ENCODE results near the gene ESR1.

DNA sequence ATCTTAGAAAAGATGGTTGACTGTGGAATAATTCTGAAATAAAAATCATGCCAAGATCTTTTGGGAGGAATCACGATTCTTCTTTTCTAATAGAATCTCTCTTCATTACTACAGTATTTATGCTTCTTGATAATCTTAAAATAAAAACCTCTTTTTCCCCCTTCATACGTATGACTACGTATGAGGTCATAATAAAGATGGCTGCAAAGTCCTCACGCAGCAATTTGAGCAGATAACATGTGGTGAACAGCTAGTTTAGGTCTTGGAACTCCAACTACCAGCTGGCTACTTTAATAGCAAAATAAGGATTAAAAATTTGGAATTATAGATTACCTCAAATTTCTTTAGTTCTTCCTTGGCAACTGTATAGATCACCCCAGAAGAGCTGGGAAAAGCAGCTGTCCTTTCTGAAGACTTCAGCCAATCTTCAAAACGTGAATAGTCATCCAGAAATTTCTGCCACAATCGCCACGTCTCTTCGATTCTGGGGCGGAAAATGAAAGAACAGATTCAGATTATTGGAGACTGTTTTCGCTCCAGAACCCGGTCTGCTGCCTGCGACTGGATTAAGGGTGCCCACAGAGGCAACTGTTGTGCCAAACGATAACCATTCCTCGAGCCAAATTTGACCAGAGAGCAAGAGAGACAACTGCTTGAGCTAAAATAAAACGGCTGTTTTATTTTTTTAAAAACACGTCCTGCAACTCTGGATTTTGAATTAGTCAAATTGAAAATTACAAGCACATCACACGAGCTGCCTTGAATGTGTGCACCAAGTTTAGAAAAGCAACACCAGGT lies 347.3 kb downstream of the ESR1 start:
- TF ChIP-seq, protein P1, sequence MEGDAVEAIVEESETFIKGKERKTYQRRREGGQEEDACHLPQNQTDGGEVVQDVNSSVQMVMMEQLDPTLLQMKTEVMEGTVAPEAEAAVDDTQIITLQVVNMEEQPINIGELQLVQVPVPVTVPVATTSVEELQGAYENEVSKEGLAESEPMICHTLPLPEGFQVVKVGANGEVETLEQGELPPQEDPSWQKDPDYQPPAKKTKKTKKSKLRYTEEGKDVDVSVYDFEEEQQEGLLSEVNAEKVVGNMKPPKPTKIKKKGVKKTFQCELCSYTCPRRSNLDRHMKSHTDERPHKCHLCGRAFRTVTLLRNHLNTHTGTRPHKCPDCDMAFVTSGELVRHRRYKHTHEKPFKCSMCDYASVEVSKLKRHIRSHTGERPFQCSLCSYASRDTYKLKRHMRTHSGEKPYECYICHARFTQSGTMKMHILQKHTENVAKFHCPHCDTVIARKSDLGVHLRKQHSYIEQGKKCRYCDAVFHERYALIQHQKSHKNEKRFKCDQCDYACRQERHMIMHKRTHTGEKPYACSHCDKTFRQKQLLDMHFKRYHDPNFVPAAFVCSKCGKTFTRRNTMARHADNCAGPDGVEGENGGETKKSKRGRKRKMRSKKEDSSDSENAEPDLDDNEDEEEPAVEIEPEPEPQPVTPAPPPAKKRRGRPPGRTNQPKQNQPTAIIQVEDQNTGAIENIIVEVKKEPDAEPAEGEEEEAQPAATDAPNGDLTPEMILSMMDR (IDR thresholded peaks at IDR 0.05), result no peak
- TF ChIP-seq POLR2A (IDR thresholded peaks at IDR 0.05), result no peak
